Adrenal gland (tissue), 5 donors: ENCODE measurements around the gene PLCG2.

Experiments
- CTCF ChIP-seq, 6 experiments: fragments of 450-650 bp in 4 of 6; fragments of 200-600 bp in 2 of 6; sonication (generic) in 1 of 6; IDR thresholded peaks; 1 replicate in 5 of 6; 2 replicates in 1 of 6; pipeline versions ENCODE4 v1.5.1 to v1.8.0; 2016 to 2021; ENCODE audit warnings: antibody characterized with exemption in 6 of 6, mild to moderate bottlenecking in 2 of 6, moderate library complexity in 1 of 6
- POLR2A ChIP-seq, 2 donors: fragments of 450-650 bp; IDR thresholded peaks; one replicate each; pipeline ENCODE4 v1.6.1; 2017; ENCODE audit warnings: antibody characterized with exemption in 2 of 2, mild to moderate bottlenecking in 2 of 2, moderate library complexity in 1 of 2
- donor health status: DM: no; HTN: no; CAD: no.

GRCh38 chr16:81936209-81937000 is 157.3 kb downstream of the PLCG2 start:
- no peak for TF ChIP-seq CTCF (IDR thresholded peaks at IDR 0.05)
- no peak for TF ChIP-seq POLR2A (IDR thresholded peaks at IDR 0.05)
